ENCODE measurements around the gene PTDSS2. TPM values are rescaled to one million over a fixed set of nuclear protein-coding genes. Genes with fewer than 3 reads are reported as not detected.
A peak's percentile ranks its signal among the peaks of the same experiment; 100 is the strongest.

Gene PTDSS2
- total and polyA plus RNA-seq, 2 of the 13 experiments (the other 11 are each of a cell fraction or from before 2014, with no cell fraction given): 21.7 to 26.4 TPM

DNA sequence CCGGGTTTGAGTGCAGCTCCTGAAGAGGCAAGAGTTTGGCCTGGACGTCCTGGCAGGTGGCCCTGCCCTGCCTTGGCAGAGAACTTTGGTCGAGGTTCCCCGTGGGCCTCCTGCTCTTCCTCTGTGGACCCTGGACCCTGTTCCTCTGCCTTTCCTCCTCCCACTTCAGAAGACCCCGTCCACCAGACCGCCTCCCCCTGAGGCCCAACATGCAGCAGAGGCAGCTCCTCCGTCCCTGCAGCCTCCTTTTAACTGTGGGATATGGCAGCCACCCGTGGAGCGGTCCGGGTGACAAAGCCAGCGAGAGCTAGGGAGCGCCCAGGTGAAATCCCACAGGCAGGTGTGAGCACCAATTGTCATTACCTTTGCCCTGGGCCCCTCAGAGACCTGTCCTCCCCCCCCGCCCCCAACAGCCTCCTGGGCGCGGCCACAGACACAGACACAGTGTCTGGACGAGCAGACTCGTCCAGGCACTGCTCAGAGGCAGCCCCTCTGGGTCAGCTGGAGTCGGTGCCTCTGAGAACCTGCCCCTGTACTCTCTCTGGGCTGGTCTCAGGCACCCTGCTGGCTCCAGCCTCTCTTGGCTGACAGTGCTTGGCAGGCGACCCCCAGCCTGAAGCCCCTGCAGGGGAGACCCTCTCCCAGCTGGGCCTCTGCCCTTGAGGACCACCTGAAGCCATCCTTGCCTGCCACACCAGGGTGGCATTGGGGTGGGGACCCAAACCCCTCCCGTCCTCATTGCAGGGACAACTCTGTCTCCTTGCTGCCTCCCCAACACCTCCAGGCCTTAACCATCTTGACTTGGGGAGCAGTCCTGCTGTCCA is 4.1 kb upstream of the PTDSS2 start (continued):
- TF ChIP-seq, protein P1, sequence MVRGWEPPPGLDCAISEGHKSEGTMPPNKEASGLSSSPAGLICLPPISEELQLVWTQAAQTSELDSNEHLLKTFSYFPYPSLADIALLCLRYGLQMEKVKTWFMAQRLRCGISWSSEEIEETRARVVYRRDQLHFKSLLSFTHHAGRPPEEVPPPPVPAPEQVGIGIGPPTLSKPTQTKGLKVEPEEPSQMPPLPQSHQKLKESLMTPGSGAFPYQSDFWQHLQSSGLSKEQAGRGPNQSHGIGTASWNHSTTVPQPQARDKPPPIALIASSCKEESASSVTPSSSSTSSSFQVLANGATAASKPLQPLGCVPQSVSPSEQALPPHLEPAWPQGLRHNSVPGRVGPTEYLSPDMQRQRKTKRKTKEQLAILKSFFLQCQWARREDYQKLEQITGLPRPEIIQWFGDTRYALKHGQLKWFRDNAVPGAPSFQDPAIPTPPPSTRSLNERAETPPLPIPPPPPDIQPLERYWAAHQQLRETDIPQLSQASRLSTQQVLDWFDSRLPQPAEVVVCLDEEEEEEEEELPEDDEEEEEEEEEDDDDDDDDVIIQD (CRISPR knock-in tag; IDR thresholded peaks at IDR 0.05; ENCODE audit: low read depth): no peak
- no peak for TF ChIP-seq SOX5 (CRISPR knock-in tag; IDR thresholded peaks at IDR 0.05; ENCODE audit: borderline replicate concordance)
- TF ChIP-seq, protein P2, sequence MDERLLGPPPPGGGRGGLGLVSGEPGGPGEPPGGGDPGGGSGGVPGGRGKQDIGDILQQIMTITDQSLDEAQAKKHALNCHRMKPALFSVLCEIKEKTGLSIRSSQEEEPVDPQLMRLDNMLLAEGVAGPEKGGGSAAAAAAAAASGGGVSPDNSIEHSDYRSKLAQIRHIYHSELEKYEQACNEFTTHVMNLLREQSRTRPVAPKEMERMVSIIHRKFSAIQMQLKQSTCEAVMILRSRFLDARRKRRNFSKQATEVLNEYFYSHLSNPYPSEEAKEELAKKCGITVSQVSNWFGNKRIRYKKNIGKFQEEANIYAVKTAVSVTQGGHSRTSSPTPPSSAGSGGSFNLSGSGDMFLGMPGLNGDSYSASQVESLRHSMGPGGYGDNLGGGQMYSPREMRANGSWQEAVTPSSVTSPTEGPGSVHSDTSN (CRISPR knock-in tag; IDR thresholded peaks at IDR 0.05): no peak
- no peak for TF ChIP-seq ZNF615 (CRISPR knock-in tag; IDR thresholded peaks at IDR 0.05; ENCODE audit: borderline replicate concordance)
- TF ChIP-seq ZFP36L2 (CRISPR knock-in tag; IDR thresholded peaks at IDR 0.05): no peak
- peak; percentile 40 for TF ChIP-seq PHF8 (CRISPR knock-in tag; IDR thresholded peaks at IDR 0.05)
- TF ChIP-seq ZBTB21 (CRISPR knock-in tag; IDR thresholded peaks at IDR 0.05): no peak
- TF ChIP-seq KMT2A (CRISPR knock-in tag; IDR thresholded peaks at IDR 0.05): no peak
- TF ChIP-seq HNF4G (IDR thresholded peaks at IDR 0.05; ENCODE audit: borderline replicate concordance, low read depth, low read length): peak; percentile 87
- TF ChIP-seq HNF4G (CRISPR knock-in tag; IDR thresholded peaks at IDR 0.05; ENCODE audit: borderline replicate concordance, low read depth): no peak; the same call in 1 of the 2 replicates
- TF ChIP-seq TEAD3 (CRISPR knock-in tag; optimal IDR thresholded peaks at IDR 0.05; ENCODE audit: borderline replicate concordance): no peak
- TF ChIP-seq YEATS4 (CRISPR knock-in tag; IDR thresholded peaks at IDR 0.05; ENCODE audit: borderline replicate concordance): no peak
- no peak for TF ChIP-seq SSRP1 (CRISPR knock-in tag; IDR thresholded peaks at IDR 0.05)
- TF ChIP-seq, protein P3, sequence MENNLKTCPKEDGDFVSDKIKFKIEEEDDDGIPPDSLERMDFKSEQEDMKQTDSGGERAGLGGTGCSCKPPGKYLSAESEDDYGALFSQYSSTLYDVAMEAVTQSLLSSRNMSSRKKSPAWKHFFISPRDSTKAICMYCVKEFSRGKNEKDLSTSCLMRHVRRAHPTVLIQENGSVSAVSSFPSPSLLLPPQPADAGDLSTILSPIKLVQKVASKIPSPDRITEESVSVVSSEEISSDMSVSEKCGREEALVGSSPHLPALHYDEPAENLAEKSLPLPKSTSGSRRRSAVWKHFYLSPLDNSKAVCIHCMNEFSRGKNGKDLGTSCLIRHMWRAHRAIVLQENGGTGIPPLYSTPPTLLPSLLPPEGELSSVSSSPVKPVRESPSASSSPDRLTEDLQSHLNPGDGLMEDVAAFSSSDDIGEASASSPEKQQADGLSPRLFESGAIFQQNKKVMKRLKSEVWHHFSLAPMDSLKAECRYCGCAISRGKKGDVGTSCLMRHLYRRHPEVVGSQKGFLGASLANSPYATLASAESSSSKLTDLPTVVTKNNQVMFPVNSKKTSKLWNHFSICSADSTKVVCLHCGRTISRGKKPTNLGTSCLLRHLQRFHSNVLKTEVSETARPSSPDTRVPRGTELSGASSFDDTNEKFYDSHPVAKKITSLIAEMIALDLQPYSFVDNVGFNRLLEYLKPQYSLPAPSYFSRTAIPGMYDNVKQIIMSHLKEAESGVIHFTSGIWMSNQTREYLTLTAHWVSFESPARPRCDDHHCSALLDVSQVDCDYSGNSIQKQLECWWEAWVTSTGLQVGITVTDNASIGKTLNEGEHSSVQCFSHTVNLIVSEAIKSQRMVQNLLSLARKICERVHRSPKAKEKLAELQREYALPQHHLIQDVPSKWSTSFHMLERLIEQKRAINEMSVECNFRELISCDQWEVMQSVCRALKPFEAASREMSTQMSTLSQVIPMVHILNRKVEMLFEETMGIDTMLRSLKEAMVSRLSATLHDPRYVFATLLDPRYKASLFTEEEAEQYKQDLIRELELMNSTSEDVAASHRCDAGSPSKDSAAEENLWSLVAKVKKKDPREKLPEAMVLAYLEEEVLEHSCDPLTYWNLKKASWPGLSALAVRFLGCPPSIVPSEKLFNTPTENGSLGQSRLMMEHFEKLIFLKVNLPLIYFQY (CRISPR knock-in tag; IDR thresholded peaks at IDR 0.05; ENCODE audit: borderline replicate concordance): no peak
- TF ChIP-seq, protein P4, sequence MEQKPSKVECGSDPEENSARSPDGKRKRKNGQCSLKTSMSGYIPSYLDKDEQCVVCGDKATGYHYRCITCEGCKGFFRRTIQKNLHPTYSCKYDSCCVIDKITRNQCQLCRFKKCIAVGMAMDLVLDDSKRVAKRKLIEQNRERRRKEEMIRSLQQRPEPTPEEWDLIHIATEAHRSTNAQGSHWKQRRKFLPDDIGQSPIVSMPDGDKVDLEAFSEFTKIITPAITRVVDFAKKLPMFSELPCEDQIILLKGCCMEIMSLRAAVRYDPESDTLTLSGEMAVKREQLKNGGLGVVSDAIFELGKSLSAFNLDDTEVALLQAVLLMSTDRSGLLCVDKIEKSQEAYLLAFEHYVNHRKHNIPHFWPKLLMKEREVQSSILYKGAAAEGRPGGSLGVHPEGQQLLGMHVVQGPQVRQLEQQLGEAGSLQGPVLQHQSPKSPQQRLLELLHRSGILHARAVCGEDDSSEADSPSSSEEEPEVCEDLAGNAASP (CRISPR knock-in tag; IDR thresholded peaks at IDR 0.05; ENCODE audit: borderline replicate concordance): no peak
- no peak for TF ChIP-seq ZNF333 (CRISPR knock-in tag; IDR thresholded peaks at IDR 0.05; ENCODE audit: borderline replicate concordance)
- TF ChIP-seq SMARCE1 (IDR thresholded peaks at IDR 0.05; ENCODE audit: borderline replicate concordance): no peak
- no peak for TF ChIP-seq ZNF12 (CRISPR knock-in tag; IDR thresholded peaks at IDR 0.05)
- TF ChIP-seq ZBTB7A (CRISPR knock-in tag; IDR thresholded peaks at IDR 0.05): peak; percentile 82; the same call in 1 of the 2 replicates
- no peak for TF ChIP-seq FOXK2 (IDR thresholded peaks at IDR 0.05)
- TF ChIP-seq ARNTL (CRISPR knock-in tag; IDR thresholded peaks at IDR 0.05): peak; percentile 45; the same call in 1 of the 2 replicates
- no peak; the same call in 1 of the 2 replicates for TF ChIP-seq TBX2 (CRISPR knock-in tag; IDR thresholded peaks at IDR 0.05; ENCODE audit: borderline replicate concordance)
- 0 out of 2 replicates have a peak, but pooled peaks have one; percentile 55 for TF ChIP-seq SMAD1 (CRISPR knock-in tag; IDR thresholded peaks at IDR 0.05; ENCODE audit: borderline replicate concordance, low read depth)
- TF ChIP-seq ATF1 (CRISPR knock-in tag; IDR thresholded peaks at IDR 0.05): no peak
